Heart left ventricle (tissue), 16 donors: Measurements from ENCODE around the gene SGK1. TPM values are rescaled to one million over a fixed set of nuclear protein-coding genes. Genes with fewer than 3 reads are reported as not detected.
A peak's percentile ranks its signal among the peaks of the same experiment; 100 is the strongest.

ENCODE experiments used
- ATAC-seq, 4 donors: fragments of 200-7000 bp; cut with Tn5 transposase; one replicate each; pipeline ENCODE4 v1.9.1; 2020 to 2022; ENCODE audit warnings: moderate library complexity in 4 of 4, mild to moderate bottlenecking in 3 of 4, moderate number of reproducible peaks in 1 of 4
- DNase-seq, 5 donors: peaks; one replicate each; pipeline ENCODE4 v3.0.0-alpha.2; 2020
- H3K27ac ChIP-seq, 12 donors: fragments of 200-600 bp; sonication (generic) in 4 of 12; one replicate each; pipeline versions ENCODE4 v1.5.0 to v1.8.0; 2016 to 2022; ENCODE audit warnings: mild to moderate bottlenecking in 2 of 12
- H3K27me3 ChIP-seq, 9 donors: fragments of 200-600 bp; sonication (generic) in 2 of 9; one replicate each; pipeline versions ENCODE4 v1.5.1 to v1.8.0; 2016 to 2022; ENCODE audit warnings: mild to moderate bottlenecking in 3 of 9
- H3K36me3 ChIP-seq, 9 donors: fragments of 200-600 bp; sonication (generic) in 2 of 9; one replicate each; pipeline versions ENCODE4 v1.5.0 to v1.8.0; 2018 to 2022; ENCODE audit warnings: mild to moderate bottlenecking in 2 of 9
- H3K4me1 ChIP-seq, 12 donors: fragments of 200-600 bp; sonication (generic) in 4 of 12; one replicate each; pipeline versions ENCODE4 v1.5.0 to v1.8.0; 2016 to 2022; ENCODE audit warnings: mild to moderate bottlenecking in 3 of 12
- H3K4me3 ChIP-seq, 12 donors: fragments of 200-600 bp; sonication (generic) in 4 of 12; one replicate each; pipeline versions ENCODE4 v1.5.0 to v1.8.0; 2017 to 2022; ENCODE audit warnings: mild to moderate bottlenecking in 9 of 12, moderate library complexity in 4 of 12
- H3K9me3 ChIP-seq, 12 donors: fragments of 200-600 bp; sonication (generic) in 4 of 12; one replicate each; pipeline versions ENCODE4 v1.5.0 to v1.8.0; 2016 to 2022; ENCODE audit warnings: mild to moderate bottlenecking in 1 of 12
- POLR2A ChIP-seq, 2 donors: fragments of 450-650 bp; IDR thresholded peaks; one replicate each; pipeline ENCODE4 v1.6.1; 2017; ENCODE audit warnings: antibody characterized with exemption in 2 of 2, mild to moderate bottlenecking in 2 of 2, moderate library complexity in 2 of 2
- WGBS, 4 donors: extraction: QIAGEN DNeasy Blood & Tissue Kit in 2 of 4; methylation state at CpG; one replicate each; pipeline versions ENCODE4 v1.1.5 to v1.1.7; 2013 to 2018; 5-methylcytosine and 5-hydroxymethylcytosine counted together
- intact Hi-C, 10 donors: fragments of 100-400 bp; cut with DNase I; formaldehyde crosslinking; loops; one replicate each; pipeline versions ENCODE4 v1.11.1 to v1.14.2; 2022
- polyA plus RNA-seq, 2 donors: library from polyadenylated mRNA; stranded (reverse); fragments of 200-250 nt; gene quantifications; one replicate each; pipeline ENCODE4 v1.2.3, GENCODE V29; 2013
- total RNA-seq, 9 donors: library from RNA; depleted of rRNA in 2 of 9; stranded (reverse); fragments of >200 nt in 2 of 9; fragmentation: NEBNext Ultra II Directional in 3 of 9; extraction: Animal tissue kit (Norgen Biotek cat#: 25700) in 3 of 9; gene quantifications; one replicate each; pipeline versions ENCODE4 v1.1.0 to v1.2.4, GENCODE V29; 2016 to 2023
- TF ChIP-seq, protein P1 (sequence below), 12 donors: fragments of 200-600 bp; sonication (generic) in 4 of 12; IDR thresholded peaks; one replicate each; pipeline versions ENCODE4 v1.5.0 to v1.8.0; 2018 to 2022; ENCODE audit warnings: antibody characterized with exemption in 12 of 12, mild to moderate bottlenecking in 5 of 12
- donor health status: ischemic (EF 13 %, LVEDD 7.1; RV severe dilation, severe dysfunction).
- donor health status: healthy with polysubstance abuse.
- donor health status: DM: no; HTN: yes; CAD: no.
- donor health status: DM: no; HTN: no; CAD: no.
- donor health status: ischemic (EF 25% LVEDD 6.9; RV normal size, moderate dysfunction).
- donor health status: ischemic (EF 25% LVEDD 5.7; RV mildly dilated, moderate dysfunction).
- donor health status: healthy.
- donor health status: DM: yes; HTN: yes; CAD: no.
- donor health status: ischemic (EF 35%, LVEDD 5.7; RV mildly dilated, moderate dysfunction).
- donor health status: nonischemic (EF 11% LVEDD 7.7; RV severe dilation, severe dysfunction).
- donor health status: DM: yes; HTN: yes; CAD: no.
- donor health status: PGD.
- donor health status: ischemic (EF 29% LVEDD 5.4; RV normal size, mild dysfunction).
- donor health status: nonischemic (EF 23%, LVEDD 6.1; RV moderate dilation, normal function).

Gene SGK1
- total and polyA plus RNA-seq, 11 donors = 17.7 to 118 (median 56.7) TPM

DNA sequence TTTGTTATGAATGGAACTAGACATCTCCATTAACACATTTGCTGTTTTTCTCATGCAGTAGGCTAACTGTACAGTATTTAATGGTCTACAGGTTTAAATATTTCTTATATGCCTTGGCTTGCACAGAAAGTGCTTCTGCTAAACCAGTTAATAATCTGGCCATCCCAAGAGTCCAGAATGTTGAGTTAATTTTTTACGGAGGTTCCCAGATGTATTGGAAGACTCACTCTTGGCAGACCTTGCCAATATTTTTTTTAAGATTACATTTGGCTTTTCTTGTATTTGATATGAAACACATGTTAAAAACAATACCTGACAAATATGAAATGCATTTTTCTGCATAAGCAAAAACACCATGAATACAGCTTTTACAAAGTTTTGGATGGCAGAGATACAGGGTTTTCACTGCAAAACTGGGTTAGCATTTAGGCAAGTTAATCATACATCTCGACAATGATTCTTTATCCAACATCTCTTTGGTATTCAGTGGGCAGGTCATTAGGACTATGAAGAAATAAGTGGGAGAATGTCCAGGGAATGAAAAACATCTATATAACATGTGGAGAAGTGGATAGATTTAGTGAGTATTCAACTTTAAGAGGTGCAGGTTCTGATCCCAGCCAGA, 94.0 kb downstream of the SGK1 start:
- WGBS, 4 donors = 51 to 65% (median 59%) methylated on average over 2 of the region's 2 CpGs
- Histone ChIP-seq H3K9me3 (no peaks in the 10 kb centered on the region), H3K4me3 (no peak overlapping the region), H3K27ac (no peak overlapping the region), H3K36me3 (no peaks in the 10 kb centered on the region), H3K4me1 (peaks cover 0 to 6% (median 0%) of the 10 kb centered on the region in 12 donors), H3K27me3 (no peaks in the 10 kb centered on the region)
- ATAC-seq (no peak), DNase-seq (no peak)
- intact Hi-C loops = no loop called here
- TF ChIP-seq, protein P1, sequence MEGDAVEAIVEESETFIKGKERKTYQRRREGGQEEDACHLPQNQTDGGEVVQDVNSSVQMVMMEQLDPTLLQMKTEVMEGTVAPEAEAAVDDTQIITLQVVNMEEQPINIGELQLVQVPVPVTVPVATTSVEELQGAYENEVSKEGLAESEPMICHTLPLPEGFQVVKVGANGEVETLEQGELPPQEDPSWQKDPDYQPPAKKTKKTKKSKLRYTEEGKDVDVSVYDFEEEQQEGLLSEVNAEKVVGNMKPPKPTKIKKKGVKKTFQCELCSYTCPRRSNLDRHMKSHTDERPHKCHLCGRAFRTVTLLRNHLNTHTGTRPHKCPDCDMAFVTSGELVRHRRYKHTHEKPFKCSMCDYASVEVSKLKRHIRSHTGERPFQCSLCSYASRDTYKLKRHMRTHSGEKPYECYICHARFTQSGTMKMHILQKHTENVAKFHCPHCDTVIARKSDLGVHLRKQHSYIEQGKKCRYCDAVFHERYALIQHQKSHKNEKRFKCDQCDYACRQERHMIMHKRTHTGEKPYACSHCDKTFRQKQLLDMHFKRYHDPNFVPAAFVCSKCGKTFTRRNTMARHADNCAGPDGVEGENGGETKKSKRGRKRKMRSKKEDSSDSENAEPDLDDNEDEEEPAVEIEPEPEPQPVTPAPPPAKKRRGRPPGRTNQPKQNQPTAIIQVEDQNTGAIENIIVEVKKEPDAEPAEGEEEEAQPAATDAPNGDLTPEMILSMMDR (IDR thresholded peaks at IDR 0.05) = no peak
- TF ChIP-seq POLR2A (IDR thresholded peaks at IDR 0.05) = no peak

DNA sequence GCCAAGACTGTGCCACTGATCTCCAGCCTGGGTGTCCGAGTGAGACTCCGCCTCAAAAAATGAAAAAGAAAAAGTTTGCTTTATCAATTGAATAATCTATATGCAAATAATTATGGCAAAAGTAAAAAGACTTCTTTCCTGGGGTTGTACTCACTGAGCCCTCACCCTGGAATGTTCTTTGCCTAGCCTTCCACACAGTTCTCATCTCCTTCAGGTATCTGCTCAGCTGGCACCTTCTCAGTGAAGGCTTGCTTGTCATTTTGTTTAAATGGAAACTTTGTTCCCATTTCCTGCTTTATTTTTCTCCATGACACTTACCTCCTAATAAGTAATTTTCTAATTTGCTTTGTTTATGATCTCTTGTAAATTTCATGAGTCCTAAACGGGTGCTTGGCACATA, 96.7 kb downstream of the SGK1 start:
- Histone ChIP-seq H3K27ac (no peak overlapping the region), H3K27me3 (no peaks in the 10 kb centered on the region), H3K9me3 (no peaks in the 10 kb centered on the region), H3K4me3 (no peak overlapping the region), H3K36me3 (no peaks in the 10 kb centered on the region), H3K4me1 (peaks cover 0 to 21% (median 0%) of the 10 kb centered on the region in 12 donors)
- intact Hi-C loops = no loop called here
- no peak for ATAC-seq
- TF ChIP-seq POLR2A (IDR thresholded peaks at IDR 0.05) = no peak
- TF ChIP-seq, protein P1 (IDR thresholded peaks at IDR 0.05) = no peak
- no peak for DNase-seq
- WGBS, 4 donors = 89 to 93% (median 90%) methylated on average over 3 of the region's 3 CpGs

DNA sequence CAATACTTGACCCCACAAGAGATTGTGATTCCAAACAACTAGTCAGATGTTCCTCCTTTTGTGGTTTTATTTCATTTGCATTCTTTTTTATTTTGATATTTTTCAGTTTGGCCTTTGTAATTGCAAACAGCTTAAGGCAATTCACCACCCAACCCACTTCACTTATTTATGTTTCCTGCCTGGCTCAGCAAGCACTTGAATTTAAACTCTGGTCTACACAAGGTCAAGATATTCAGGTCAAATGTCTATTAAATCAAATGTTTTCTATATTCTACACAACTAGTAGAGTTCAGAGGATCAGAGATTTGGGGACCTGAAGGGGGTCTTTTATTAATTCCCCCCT, 100.1 kb downstream of the SGK1 start:
- no peak for DNase-seq
- no peak for TF ChIP-seq POLR2A (IDR thresholded peaks at IDR 0.05)
- TF ChIP-seq, protein P1 (IDR thresholded peaks at IDR 0.05) = no peak
- no peaks in the 10 kb centered on the region for H3K36me3 ChIP-seq
- no peak for ATAC-seq
- no peaks in the 10 kb centered on the region for H3K9me3 ChIP-seq
- intact Hi-C loops = no loop called here
- no peak overlapping the region for H3K4me3 ChIP-seq
- no peak overlapping the region for H3K27ac ChIP-seq
- H3K27me3 ChIP-seq = no peaks in the 10 kb centered on the region
- H3K4me1 ChIP-seq = peaks cover 0 to 26% (median 0%) of the 10 kb centered on the region in 12 donors

DNA sequence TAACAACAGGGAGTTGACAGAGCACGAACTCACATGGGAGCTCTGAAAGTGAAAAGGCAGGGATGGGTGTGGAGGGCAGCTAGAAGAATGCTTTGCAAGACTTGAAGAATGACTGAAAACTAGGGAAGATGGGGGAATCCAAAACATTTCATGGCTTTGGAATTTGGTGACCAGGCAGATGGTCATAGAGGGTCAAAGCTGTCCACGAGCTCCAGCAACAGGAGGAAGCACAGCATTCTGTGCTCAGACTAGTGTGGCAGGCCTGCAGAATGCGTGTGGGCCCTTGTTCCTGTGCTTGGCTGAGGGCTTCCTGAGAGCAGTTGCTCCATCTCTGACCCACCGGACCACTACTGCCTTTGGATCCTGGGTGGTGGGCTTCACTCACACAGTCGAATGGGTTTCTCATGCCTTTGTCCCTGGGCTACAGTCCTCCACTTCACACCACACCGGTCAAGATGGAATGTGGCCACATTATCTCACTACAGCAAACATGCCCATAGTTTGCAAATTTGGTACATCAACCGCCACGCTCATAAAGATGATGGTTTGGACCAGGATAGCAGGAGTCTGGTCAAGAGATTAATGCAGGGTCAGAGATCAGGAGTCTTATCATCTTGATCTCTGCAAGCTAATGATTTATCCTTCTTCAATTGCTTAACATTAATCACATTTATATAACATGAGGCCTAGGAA, 100.7 kb downstream of the SGK1 start:
- Histone ChIP-seq H3K27ac (peak overlapping the region in 1 of 12 donors; percentile 81), H3K4me3 (no peak overlapping the region), H3K36me3 (no peaks in the 10 kb centered on the region), H3K9me3 (no peaks in the 10 kb centered on the region), H3K4me1 (peaks cover 0 to 26% (median 0%) of the 10 kb centered on the region in 12 donors), H3K27me3 (no peaks in the 10 kb centered on the region)
- 91 to 97% (median 96%) methylated on average over 8 of the region's 8 CpGs for WGBS, 4 donors
- DNase-seq = no peak
- TF ChIP-seq, protein P1 (IDR thresholded peaks at IDR 0.05) = no peak
- no peak for TF ChIP-seq POLR2A (IDR thresholded peaks at IDR 0.05)
- intact Hi-C loops = no loop called here
- ATAC-seq = no peak
